GM12878 (cell line): ENCODE measurements around the gene NTRK1. TPM values are rescaled to one million over a fixed set of nuclear protein-coding genes. Genes with fewer than 3 reads are reported as not detected.

Experiments used
- ATAC-seq: fragments of 200-7000 bp; cut with Tn5 transposase; 3 replicates; pipeline ENCODE4 v1.9.1; 2020; ENCODE audit warnings: mild to moderate bottlenecking, moderate library complexity
- BruUV-seq: library from RNA; stranded (reverse); fragments of 400-500 nt; replicated peaks from 2 replicates; lab custom pipeline; 2021; lab: Mats Ljungman, UMichigan
- CTCF ChIA-PET: fragments of 300-600 bp; sonication (Branson Sonifier 250); formaldehyde crosslinking; extraction: SDS; loops from one replicate; lab custom pipeline; 2021; ENCODE audit warnings: inconsistent platforms; lab: Yijun Ruan, JAX
- POLR2A ChIA-PET: fragments of 350-600 bp; formaldehyde crosslinking; extraction: SDS; loops from one replicate; lab custom pipeline; 2021; ENCODE audit warnings: inconsistent platforms; lab: Charles Lee
- RAD21 ChIA-PET: fragments of 300-600 bp; sonication (Branson Sonifier 250); formaldehyde crosslinking; loops from one replicate; lab custom pipeline; 2023; ENCODE audit warnings: antibody characterized with exemption; ENCODE audit not compliant: unreplicated experiment; lab: Charles Lee
- SMC1A ChIA-PET: fragments of 300-600 bp; sonication (Branson Sonifier 250); formaldehyde crosslinking; loops from one replicate; lab custom pipeline; 2023; ENCODE audit not compliant: unreplicated experiment, uncharacterized antibody; lab: Charles Lee
- DNase-seq: peaks from one replicate; pipeline ENCODE4 v3.0.0-alpha.2; 2011; ENCODE audit warnings: low read depth, low spot score
- FAIRE-seq: peaks from 3 replicates; lab custom pipeline; 2011; peaks lifted over from hg19 to GRCh38; lab: Jason Lieb, UNC
- H2AFZ ChIP-seq: 2 replicates; pipeline ENCODE4 v1.6.0; 2011; ENCODE audit warnings: low read depth, low read length, control low read depth; ENCODE audit not compliant: control insufficient read depth
- H3K27ac ChIP-seq: 2 replicates; pipeline ENCODE4 v1.5.1; 2011; ENCODE audit warnings: control low read depth; ENCODE audit not compliant: control insufficient read depth, insufficient read depth
- H3K27me3 ChIP-seq, 2 experiments: replicated peaks in 1 of 2; 2 replicates each; pipeline versions ENCODE4 v1.6.0 to v1.6.1; 2011; ENCODE audit warnings: low read length in 1 of 2; ENCODE audit not compliant: control insufficient read depth in 2 of 2, insufficient read depth in 2 of 2
- H3K36me3 ChIP-seq, 2 experiments: 2 replicates each; pipeline ENCODE4 v1.5.1; 2011; ENCODE audit warnings: low read length in 1 of 2; ENCODE audit not compliant: control insufficient read depth in 2 of 2, insufficient read depth in 2 of 2
- H3K4me1 ChIP-seq: 2 replicates; pipeline ENCODE4 v1.6.1; 2011; ENCODE audit warnings: mild to moderate bottlenecking, low read length, moderate library complexity, mixed read lengths; ENCODE audit not compliant: control insufficient read depth, insufficient read depth
- H3K4me2 ChIP-seq: 2 replicates; pipeline ENCODE4 v1.6.0; 2011; ENCODE audit warnings: control low read depth; ENCODE audit not compliant: control insufficient read depth, insufficient read depth
- H3K4me3 ChIP-seq: fragments of 200-600 bp; sonication (generic); 2 replicates; pipeline ENCODE4 v1.5.1; 2016
- H3K79me2 ChIP-seq: 2 replicates; pipeline ENCODE4 v1.6.0; 2011; ENCODE audit warnings: low read length; ENCODE audit not compliant: control insufficient read depth, insufficient read depth
- H3K9ac ChIP-seq: 2 replicates; pipeline ENCODE4 v1.8.0; 2011; ENCODE audit warnings: low read length, control low read depth, mixed read lengths; ENCODE audit not compliant: control insufficient read depth, insufficient read depth
- H3K9me3 ChIP-seq: replicated peaks from 3 replicates; pipeline ENCODE4 v1.5.1; 2011; ENCODE audit warnings: mild to moderate bottlenecking, low read length; ENCODE audit not compliant: control insufficient read depth, insufficient read depth
- H4K20me1 ChIP-seq: 2 replicates; pipeline ENCODE4 v1.6.0; 2011; ENCODE audit not compliant: control insufficient read depth, insufficient read depth
- ASH2L ChIP-seq: fragments of 300-600, 200-600 bp; sonication (generic); IDR thresholded peaks from 2 replicates; pipeline ENCODE4 v1.6.1; 2017; ENCODE audit warnings: low read depth, mild to moderate bottlenecking, borderline replicate concordance
- ATF7 ChIP-seq: fragments of 450-650 bp; IDR thresholded peaks from 2 replicates; pipeline ENCODE4 v1.6.1; 2016; ENCODE audit warnings: low read depth, mild to moderate bottlenecking
- BHLHE40 ChIP-seq, 2 experiments: fragments of 450-650 bp in 1 of 2; IDR thresholded peaks; 2 replicates each; pipeline ENCODE4 v1.6.1; 2011 to 2017; ENCODE audit warnings: low read depth in 2 of 2, borderline replicate concordance in 1 of 2, improper control_type of control experiment in 1 of 2, low read length in 1 of 2, mild to moderate bottlenecking in 1 of 2
- CBX5 ChIP-seq: sonication (generic); IDR thresholded peaks from 2 replicates; pipeline ENCODE4 v1.6.1; 2016; ENCODE audit warnings: low read depth, moderate library complexity, mild to moderate bottlenecking, inconsistent platforms
- CHD2 ChIP-seq: IDR thresholded peaks from 2 replicates; pipeline ENCODE4 v1.6.1; 2011; ENCODE audit warnings: low read depth, low read length, improper control_type of control experiment, borderline replicate concordance
- EGR1 ChIP-seq, 2 experiments: IDR thresholded peaks; 1 replicate in 1 of 2; 2 replicates in 1 of 2; pipeline ENCODE4 v1.6.1; 2011 to 2012; ENCODE audit warnings: low read depth in 2 of 2, low read length in 2 of 2, borderline replicate concordance in 1 of 2, mild to moderate bottlenecking in 1 of 2, moderate library complexity in 1 of 2
- FOXK2 ChIP-seq: fragments of 450-650 bp; IDR thresholded peaks from 2 replicates; pipeline ENCODE4 v1.6.1; 2017; ENCODE audit warnings: mild to moderate bottlenecking, moderate library complexity
- PAX5 ChIP-seq: IDR thresholded peaks from 2 replicates; pipeline ENCODE4 v1.6.1; 2011; ENCODE audit warnings: low read depth, low read length, borderline replicate concordance
- WGBS: methylation state at CpG from one replicate; pipeline ENCODE4 v1.1.6; 2016; ENCODE audit warnings: low lambda C conversion rate; ENCODE audit not compliant: insufficient replicate concordance, insufficient coverage; ENCODE audit errors: missing lambda C conversion rate; 5-methylcytosine and 5-hydroxymethylcytosine counted together
- in situ Hi-C: fragments of 300-500 bp; cut with MboI; formaldehyde crosslinking; loops from 9 replicates; pipeline ENCODE4 v1.14.3; 2018; ENCODE audit warnings: mixed read lengths
- intact Hi-C: fragments of 100-400 bp; cut with micrococcal nuclease; formaldehyde crosslinking; loops from one replicate; pipeline ENCODE4 v1.14.2; 2022; ENCODE audit not compliant: unreplicated experiment
- polyA plus RNA-seq, 11 experiments: library from polyadenylated mRNA; depleted of rRNA in 4 of 11; unstranded in 6 of 11; stranded (reverse) in 5 of 11; fragments of >200 nt; fragmentation: Nextera tagmentation in 4 of 11; fragmentation: Illumina TruSeq in 1 of 11; extraction: Ambion mirVana in 4 of 11; extraction: Trizol in 1 of 11; gene quantifications; 1 replicate in 1 of 11; 2 replicates in 10 of 11; pipeline versions ENCODE4 v1.2.1 to v1.2.3, GENCODE V29; 2011 to 2016; ENCODE audit warnings: inconsistent platforms in 2 of 11, missing spikeins in 2 of 11, low read depth in 1 of 11
- total RNA-seq, 4 experiments: library from RNA; depleted of rRNA in 3 of 4; stranded (reverse); fragments of >200 nt in 3 of 4; fragmentation: Illumina TruSeq in 1 of 4; extraction: Trizol in 1 of 4; gene quantifications; 2 replicates each; pipeline versions ENCODE4 v1.2.1 to v1.2.3, GENCODE V29; 2013 to 2021
- TF ChIP-seq, protein P1 (sequence below): IDR thresholded peaks from 2 replicates; pipeline ENCODE4 v1.6.1; 2011; ENCODE audit warnings: borderline replicate concordance, low read depth, mild to moderate bottlenecking, moderate library complexity, mixed read lengths, low read length; ENCODE audit not compliant: insufficient read depth; ENCODE audit errors: extremely low read length

The NTRK1 gene
- total and polyA plus RNA-seq, 10 of the 15 experiments (the other 5 are each of a cell fraction or from before 2014, with no cell fraction given) = 0.10 to 0.56 (median 0.40) TPM; not detected in 7

DNA sequence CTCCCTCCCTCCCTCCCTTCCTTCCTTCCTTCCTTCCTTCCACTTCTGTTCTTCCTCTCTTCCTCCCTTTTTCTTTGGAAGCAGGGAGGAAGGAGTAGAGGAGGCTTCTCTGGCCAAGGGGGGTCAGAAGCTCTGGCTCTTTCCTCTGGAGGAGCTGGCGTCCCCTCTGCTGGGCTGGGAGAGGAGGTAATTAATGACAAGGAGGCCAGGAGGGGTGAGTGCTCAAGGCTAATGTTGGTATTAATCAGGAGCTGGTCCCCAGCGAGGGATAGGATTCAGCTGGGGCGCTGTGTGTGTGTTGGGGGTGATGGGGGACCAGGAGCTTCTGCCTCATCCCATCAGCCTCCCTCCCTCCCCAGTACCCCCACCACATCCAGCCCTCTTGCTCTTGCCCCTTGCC lies 26.7 kb downstream of the NTRK1 start:
- intact Hi-C loops = no loop called here
- CTCF ChIA-PET = interaction anchor here (0.6 to 5.7 kb wide), 7 partner anchors 27 to 221 kb away, joined by 3 to 90 read pairs (median 3); partner anchors contain the start of gene NTRK1
- no peak overlapping the region for H3K27ac ChIP-seq
- TF ChIP-seq ASH2L = no peak
- TF ChIP-seq FOXK2 = no peak
- TF ChIP-seq CBX5 = no peak
- TF ChIP-seq ATF7 = no peak
- no peak for TF ChIP-seq PAX5
- TF ChIP-seq EGR1 (IDR thresholded peaks at IDR 0.05; ENCODE audit: borderline replicate concordance in 1 of 2, low read depth in 2 of 2, low read length in 2 of 2) = no peak
- TF ChIP-seq, protein P1, sequence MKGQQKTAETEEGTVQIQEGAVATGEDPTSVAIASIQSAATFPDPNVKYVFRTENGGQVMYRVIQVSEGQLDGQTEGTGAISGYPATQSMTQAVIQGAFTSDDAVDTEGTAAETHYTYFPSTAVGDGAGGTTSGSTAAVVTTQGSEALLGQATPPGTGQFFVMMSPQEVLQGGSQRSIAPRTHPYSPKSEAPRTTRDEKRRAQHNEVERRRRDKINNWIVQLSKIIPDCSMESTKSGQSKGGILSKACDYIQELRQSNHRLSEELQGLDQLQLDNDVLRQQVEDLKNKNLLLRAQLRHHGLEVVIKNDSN = no peak
- no peak for TF ChIP-seq CHD2
- TF ChIP-seq BHLHE40 (IDR thresholded peaks at IDR 0.05; ENCODE audit: borderline replicate concordance in 1 of 2, low read depth in 2 of 2, low read length in 1 of 2) = no peak
- TF ChIP-seq, all 136 proteins: peak for 0
- Histone ChIP-seq H3K4me3 (no peak overlapping the region), H3K4me1 (no peaks in the 10 kb centered on the region), H3K9ac (no peak overlapping the region), H3K27me3 (peaks cover 0 to 4% of the 10 kb centered on the region in 2 experiments; a peak in 3 of 4 replicates), H4K20me1 (no peaks in the 10 kb centered on the region), H3K4me2 (no peak overlapping the region), H3K36me3 (no peaks in the 10 kb centered on the region), H3K79me2 (no peaks in the 10 kb centered on the region), H2AFZ (no peak overlapping the region), H3K9me3 (no peaks in the 10 kb centered on the region)
- FAIRE-seq (no peak), ATAC-seq (no peak), DNase-seq (no peak)
- BruUV-seq = no TSS peak
- 0% methylated on average over 3 of the region's 3 CpGs for WGBS
- POLR2A ChIA-PET = interaction anchor here (0.5 kb wide), 1 partner anchor 260 kb away, joined by 4 read pairs; no protein-coding TSS in a partner anchor
- SMC1A ChIA-PET = interaction anchor here (0.7 to 1.2 kb wide), 2 partner anchors 76 to 86 kb away, joined by 3 to 4 read pairs; no protein-coding TSS in a partner anchor
- in situ Hi-C loops = no loop called here
- RAD21 ChIA-PET = interaction anchor here (0.6 to 7.1 kb wide), 4 partner anchors 48 to 166 kb away, joined by 3 to 42 read pairs (median 6); no protein-coding TSS in a partner anchor
